NB4 (cell line): ENCODE results near the gene NRN1L.

Experiments
- DNase-seq: peaks from one replicate; pipeline ENCODE4 v3.0.0; 2010; ENCODE audit warnings: low read depth
- H3K4me3 ChIP-seq: one replicate; pipeline ENCODE4 v1.5.1; 2011; ENCODE audit warnings: mild to moderate bottlenecking, low read depth, low read length, moderate library complexity
- MYC ChIP-seq: IDR thresholded peaks from 2 replicates; pipeline ENCODE4 v1.6.1; 2011; ENCODE audit warnings: low read depth, low read length
- POLR2A ChIP-seq: IDR thresholded peaks from 2 replicates; pipeline ENCODE4 v1.6.1; 2011; ENCODE audit warnings: mild to moderate bottlenecking; ENCODE audit not compliant: insufficient read length; ENCODE audit errors: extremely low read depth
- TF ChIP-seq, protein P1 (sequence below): IDR thresholded peaks from one replicate; pipeline ENCODE4 v1.5.1; 2012; ENCODE audit warnings: low read depth, low read length
- TF ChIP-seq, protein P2 (sequence below): IDR thresholded peaks from 2 replicates; pipeline ENCODE4 v1.6.1; 2011; ENCODE audit warnings: low read depth, low read length

NRN1L gene

GRCh38 chr16:67922740-67923139 is 38.1 kb downstream of the NRN1L start:
- TF ChIP-seq, protein P1, sequence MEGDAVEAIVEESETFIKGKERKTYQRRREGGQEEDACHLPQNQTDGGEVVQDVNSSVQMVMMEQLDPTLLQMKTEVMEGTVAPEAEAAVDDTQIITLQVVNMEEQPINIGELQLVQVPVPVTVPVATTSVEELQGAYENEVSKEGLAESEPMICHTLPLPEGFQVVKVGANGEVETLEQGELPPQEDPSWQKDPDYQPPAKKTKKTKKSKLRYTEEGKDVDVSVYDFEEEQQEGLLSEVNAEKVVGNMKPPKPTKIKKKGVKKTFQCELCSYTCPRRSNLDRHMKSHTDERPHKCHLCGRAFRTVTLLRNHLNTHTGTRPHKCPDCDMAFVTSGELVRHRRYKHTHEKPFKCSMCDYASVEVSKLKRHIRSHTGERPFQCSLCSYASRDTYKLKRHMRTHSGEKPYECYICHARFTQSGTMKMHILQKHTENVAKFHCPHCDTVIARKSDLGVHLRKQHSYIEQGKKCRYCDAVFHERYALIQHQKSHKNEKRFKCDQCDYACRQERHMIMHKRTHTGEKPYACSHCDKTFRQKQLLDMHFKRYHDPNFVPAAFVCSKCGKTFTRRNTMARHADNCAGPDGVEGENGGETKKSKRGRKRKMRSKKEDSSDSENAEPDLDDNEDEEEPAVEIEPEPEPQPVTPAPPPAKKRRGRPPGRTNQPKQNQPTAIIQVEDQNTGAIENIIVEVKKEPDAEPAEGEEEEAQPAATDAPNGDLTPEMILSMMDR = no peak
- TF ChIP-seq, protein P2, sequence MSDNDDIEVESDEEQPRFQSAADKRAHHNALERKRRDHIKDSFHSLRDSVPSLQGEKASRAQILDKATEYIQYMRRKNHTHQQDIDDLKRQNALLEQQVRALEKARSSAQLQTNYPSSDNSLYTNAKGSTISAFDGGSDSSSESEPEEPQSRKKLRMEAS = no peak
- TF ChIP-seq MYC (no peak), POLR2A (no peak)
- DNase-seq = no peak
- no peak overlapping the region for H3K4me3 ChIP-seq

DNA sequence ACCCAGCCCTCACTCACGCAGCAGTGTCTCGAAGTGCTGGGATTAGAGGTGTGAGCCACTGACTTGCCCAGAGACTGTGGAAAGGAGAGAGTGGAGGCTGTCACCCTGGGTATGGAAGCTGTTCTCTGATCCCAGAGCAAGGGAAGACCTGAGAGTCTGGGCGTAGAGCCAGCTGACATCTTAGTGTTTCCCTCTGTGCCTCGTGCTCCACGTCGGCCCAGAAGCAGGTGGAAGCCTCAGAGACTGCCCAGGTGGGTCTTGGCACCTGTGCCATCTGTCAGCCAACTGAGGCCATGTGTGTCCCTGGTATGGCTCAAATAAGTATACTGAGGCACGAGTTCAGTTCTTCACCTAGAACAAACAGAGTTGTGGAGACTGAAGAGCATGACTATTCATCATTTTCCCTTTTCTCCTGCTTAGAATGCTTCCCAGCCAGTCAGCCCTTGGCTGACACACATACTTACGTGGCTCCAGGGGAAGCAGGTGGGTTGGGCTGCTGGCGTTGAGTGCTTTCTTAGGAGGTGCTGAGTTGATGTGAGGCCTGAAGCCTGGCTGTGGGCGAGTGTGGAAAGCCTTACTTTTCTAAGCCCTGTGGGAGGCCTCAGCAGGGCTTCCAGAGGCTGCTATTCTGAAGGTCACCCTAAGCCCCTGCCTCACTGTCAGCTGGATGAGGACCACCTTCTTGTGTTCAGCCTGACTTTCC is 38.9 kb downstream of the NRN1L start:
- DNase-seq = no peak
- no peak overlapping the region for H3K4me3 ChIP-seq
- TF ChIP-seq MYC = no peak
- no peak for TF ChIP-seq POLR2A
- TF ChIP-seq, protein P1 = no peak
- TF ChIP-seq, protein P2 = no peak

DNA sequence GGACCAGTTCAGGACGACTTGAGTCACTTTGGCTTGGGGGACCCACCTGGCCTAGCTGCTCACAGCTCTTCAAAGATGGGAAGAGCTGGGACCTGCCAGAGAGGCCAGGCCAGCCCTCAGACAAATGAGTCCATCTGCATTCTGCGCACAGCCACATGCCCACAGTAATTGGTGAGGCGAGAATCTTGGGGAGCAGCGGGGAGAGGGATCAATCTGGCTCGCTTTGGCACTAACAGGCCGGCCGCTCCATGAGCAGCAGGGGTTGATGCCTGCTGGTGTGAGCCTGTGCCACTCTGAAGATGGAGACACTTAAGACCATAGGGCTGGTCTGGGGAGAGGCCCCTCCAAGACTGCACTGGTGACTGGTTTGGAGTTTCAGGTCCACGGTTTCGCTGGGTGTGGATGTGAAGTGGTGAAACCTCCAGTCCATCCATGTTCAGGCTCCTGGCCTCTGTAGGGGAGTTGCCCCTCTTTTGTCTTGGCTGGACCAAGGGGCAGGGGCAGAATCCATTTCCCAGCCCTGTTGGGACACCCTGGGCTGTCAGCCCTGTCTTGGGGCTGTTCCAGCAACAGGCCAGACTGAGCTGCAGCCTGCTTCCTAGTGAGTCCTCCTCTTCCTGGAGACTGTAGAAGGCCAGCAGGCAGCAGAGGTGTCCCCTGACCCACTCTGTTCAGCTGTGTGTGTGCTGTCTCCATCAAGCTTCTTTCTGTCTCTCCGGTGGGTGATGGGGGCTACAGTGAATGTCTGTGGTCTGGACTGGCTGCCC is 39.6 kb downstream of the NRN1L start:
- TF ChIP-seq, protein P1 = no peak
- TF ChIP-seq MYC = no peak
- TF ChIP-seq, protein P2 = no peak
- TF ChIP-seq POLR2A = no peak
- no peak overlapping the region for H3K4me3 ChIP-seq
- no peak for DNase-seq

GRCh38 chr16:67926181-67926750 is 41.6 kb downstream of the NRN1L start:
- TF ChIP-seq, protein P1 = peak; percentile 31
- no peak for TF ChIP-seq POLR2A

DNA sequence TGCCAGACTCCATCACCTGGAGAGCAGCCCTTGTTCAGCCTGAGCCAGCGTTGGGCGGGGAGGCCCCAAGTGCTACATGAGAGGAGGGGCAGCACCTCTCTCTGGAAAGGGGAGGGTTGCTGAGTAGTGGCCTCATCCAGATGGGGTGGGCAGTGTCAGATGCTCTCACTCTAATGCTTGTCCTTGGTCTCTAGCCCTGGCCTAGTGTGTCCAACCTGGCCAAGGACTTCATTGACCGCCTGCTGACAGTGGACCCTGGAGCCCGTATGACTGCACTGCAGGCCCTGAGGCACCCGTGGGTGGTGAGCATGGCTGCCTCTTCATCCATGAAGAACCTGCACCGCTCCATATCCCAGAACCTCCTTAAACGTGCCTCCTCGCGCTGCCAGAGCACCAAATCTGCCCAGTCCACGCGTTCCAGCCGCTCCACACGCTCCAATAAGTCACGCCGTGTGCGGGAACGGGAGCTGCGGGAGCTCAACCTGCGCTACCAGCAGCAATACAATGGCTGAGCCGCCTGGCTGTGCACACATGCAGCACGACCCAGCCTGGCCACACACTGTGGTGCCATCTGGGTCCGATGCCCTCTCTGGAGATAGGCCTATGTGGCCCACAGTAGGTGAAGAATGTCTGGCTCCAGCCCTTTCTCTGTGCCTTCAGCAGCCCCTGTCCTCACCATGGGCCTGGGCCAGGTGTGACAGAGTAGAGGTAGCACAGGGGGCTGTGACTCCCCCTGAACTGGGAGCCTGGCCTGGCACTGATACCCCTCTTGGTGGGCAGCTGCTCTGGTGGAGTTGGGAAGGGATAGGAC is 42.7 kb downstream of the NRN1L start:
- TF ChIP-seq, protein P1 = no peak
- TF ChIP-seq, protein P2 = no peak
- no peak for TF ChIP-seq POLR2A
- no peak for TF ChIP-seq MYC

More at GRCh38 chr16:67926181-67926750, 41.6 kb downstream of the NRN1L start:
- peak; percentile 58 for DNase-seq
- no peak overlapping the region for H3K4me3 ChIP-seq

More for the DNA sequence above, 42.7 kb downstream of the NRN1L start:
- H3K4me3 ChIP-seq = no peak overlapping the region
- no peak for DNase-seq
